AG10803 (cell line): ENCODE results near the gene RBM33.

Experiments used
- DNase-seq: peaks from one replicate; pipeline ENCODE4 v3.0.0; 2010; ENCODE audit warnings: low read depth
- H3K4me3 ChIP-seq: 2 replicates; pipeline ENCODE4 v1.5.1; 2011; ENCODE audit warnings: mild to moderate bottlenecking, low read length, control low read depth
- CTCF ChIP-seq: conservative IDR thresholded peaks from 2 replicates; pipeline ENCODE4 v1.5.1; 2011; ENCODE audit warnings: mild to moderate bottlenecking, low read length, control low read depth, inconsistent platforms

Gene RBM33

GRCh38 chr7:155644178-155644970 lies at the start of gene RBM33:
TSS of gene RBM33 (plus strand) at chr7:155644661. CDS start at chr7:155644877, 216 bp downstream.
- peak within 1 kb of the TSS; percentile 96 for H3K4me3 ChIP-seq
- peak; percentile 82 for DNase-seq
- TF ChIP-seq CTCF = no peak

GRCh38 chr7:155594961-155595366 lies 49.5 kb upstream of the RBM33 start:
- no peak for DNase-seq
- TF ChIP-seq CTCF = no peak
- H3K4me3 ChIP-seq = no peak overlapping the region

- H3K4me3 ChIP-seq = no peak overlapping the region
- no peak for TF ChIP-seq CTCF
- peak; percentile 55 for DNase-seq
Observed at GRCh38 chr7:155597753-155598140, 46.7 kb upstream of the RBM33 start.

- no peak overlapping the region for H3K4me3 ChIP-seq
- DNase-seq = peak; percentile 57
- peak; percentile 99 for TF ChIP-seq CTCF
Observed at GRCh38 chr7:155598810-155599210, 45.7 kb upstream of the RBM33 start.

- TF ChIP-seq CTCF = no peak
- H3K4me3 ChIP-seq = no peak overlapping the region
- DNase-seq = no peak
Observed at GRCh38 chr7:155602156-155602555, 42.3 kb upstream of the RBM33 start.

- no peak overlapping the region for H3K4me3 ChIP-seq
- no peak for DNase-seq
- no peak for TF ChIP-seq CTCF
Observed at GRCh38 chr7:155602750-155603149, 41.7 kb upstream of the RBM33 start.

- H3K4me3 ChIP-seq = no peak overlapping the region
- no peak for TF ChIP-seq CTCF
- DNase-seq = no peak
Observed at GRCh38 chr7:155603205-155603857, 41.1 kb upstream of the RBM33 start.
